Measurements from ENCODE around the gene MRFAP1L1.

DNA sequence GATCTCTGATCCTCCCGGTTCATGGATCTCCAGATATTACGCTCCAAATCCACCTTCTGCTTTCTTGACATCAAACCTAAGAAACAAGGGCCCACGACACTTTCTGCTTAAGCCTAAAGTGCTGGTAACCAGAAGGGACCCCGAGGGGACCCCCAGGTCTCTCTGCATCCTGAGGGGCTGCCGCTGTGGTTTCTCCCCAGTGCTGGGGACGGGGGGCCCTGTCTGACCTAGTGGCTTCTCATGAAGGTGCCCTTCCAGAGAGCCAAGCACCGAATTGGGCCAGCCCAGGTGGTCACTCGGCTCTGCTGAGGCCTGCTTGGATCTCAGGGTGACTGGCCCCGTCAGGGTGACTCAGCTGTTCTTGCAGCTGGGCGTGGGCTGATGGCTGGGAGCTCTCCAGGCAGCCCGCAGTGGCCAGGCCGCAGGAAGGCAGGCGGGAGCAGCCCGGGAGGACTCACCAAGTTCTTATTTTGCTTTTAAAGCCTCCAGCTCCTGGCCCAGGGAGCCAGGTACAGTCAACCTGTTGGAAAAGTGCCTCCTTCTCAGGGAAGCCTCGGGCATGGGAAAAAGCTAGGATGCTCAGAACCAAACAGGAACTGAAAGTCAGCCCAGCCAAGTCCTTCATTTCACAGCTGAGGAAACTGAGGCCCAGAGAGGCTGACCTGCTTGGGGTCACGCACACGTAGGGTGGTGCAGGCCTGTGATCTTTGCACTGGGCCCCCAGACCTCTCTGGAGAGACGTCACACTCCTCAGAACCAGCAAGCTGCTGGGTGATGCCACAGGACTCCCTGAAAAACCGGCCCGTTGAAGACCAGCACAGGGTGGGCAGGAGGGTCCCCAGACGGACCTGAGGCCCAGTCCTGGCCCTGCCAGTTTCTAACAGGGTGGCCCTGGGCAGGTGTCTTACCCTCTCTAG is 23.0 kb upstream of the MRFAP1L1 start:
- TF ChIP-seq, protein P1, sequence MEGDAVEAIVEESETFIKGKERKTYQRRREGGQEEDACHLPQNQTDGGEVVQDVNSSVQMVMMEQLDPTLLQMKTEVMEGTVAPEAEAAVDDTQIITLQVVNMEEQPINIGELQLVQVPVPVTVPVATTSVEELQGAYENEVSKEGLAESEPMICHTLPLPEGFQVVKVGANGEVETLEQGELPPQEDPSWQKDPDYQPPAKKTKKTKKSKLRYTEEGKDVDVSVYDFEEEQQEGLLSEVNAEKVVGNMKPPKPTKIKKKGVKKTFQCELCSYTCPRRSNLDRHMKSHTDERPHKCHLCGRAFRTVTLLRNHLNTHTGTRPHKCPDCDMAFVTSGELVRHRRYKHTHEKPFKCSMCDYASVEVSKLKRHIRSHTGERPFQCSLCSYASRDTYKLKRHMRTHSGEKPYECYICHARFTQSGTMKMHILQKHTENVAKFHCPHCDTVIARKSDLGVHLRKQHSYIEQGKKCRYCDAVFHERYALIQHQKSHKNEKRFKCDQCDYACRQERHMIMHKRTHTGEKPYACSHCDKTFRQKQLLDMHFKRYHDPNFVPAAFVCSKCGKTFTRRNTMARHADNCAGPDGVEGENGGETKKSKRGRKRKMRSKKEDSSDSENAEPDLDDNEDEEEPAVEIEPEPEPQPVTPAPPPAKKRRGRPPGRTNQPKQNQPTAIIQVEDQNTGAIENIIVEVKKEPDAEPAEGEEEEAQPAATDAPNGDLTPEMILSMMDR (IDR thresholded peaks at IDR 0.05): no peak
- TF ChIP-seq ZFX (IDR thresholded peaks at IDR 0.05; ENCODE audit: borderline replicate concordance): no peak
